ENCODE results near the gene PTPRD.

GRCh38 chr9:8448226-8448625 is 2164.6 kb downstream of the PTPRD start:
- TF ChIP-seq CTCF (IDR thresholded peaks at IDR 0.05 in 8 of 11, conservative IDR thresholded peaks at IDR 0.05 in 3 of 11) (no peak), POLR2AphosphoS5 (IDR thresholded peaks at IDR 0.05) (no peak), POLR2A (IDR thresholded peaks at IDR 0.05) (no peak)
